NCI-H2227 treated with DMSO at 0.1 percent for 48 hours (cell line): ENCODE data around the gene TUBGCP2.
"Not testable (repeated sequence)": the region's sequence is repeated elsewhere in the genome, so short reads cannot be mapped to it uniquely, and the experiment has no call there.

Experiments used
- DNase-seq: peaks from one replicate; lab custom pipeline; 2025; lab: John Stamatoyannopoulos, UW

Gene TUBGCP2

GRCh38 chr10:133266056-133266795, 42.4 kb downstream of the TUBGCP2 start:
- DNase-seq: no peak

- DNase-seq: not testable (repeated sequence)
Measured at GRCh38 chr10:133265052-133265451, 43.6 kb downstream of the TUBGCP2 start.

GRCh38 chr10:133264461-133264860, 44.2 kb downstream of the TUBGCP2 start:
- DNase-seq: no peak

- no peak for DNase-seq
Measured at GRCh38 chr10:133263674-133264073, 45.0 kb downstream of the TUBGCP2 start.

- no peak for DNase-seq
Measured at GRCh38 chr10:133262696-133263095, 46.0 kb downstream of the TUBGCP2 start.

- DNase-seq: peak; percentile 64
Measured at GRCh38 chr10:133261726-133262325, 46.8 kb downstream of the TUBGCP2 start.

- no peak for DNase-seq
Measured at GRCh38 chr10:133260895-133261725, 47.6 kb downstream of the TUBGCP2 start.

GRCh38 chr10:133259602-133259989, 49.1 kb downstream of the TUBGCP2 start:
- no peak for DNase-seq

GRCh38 chr10:133258818-133259601, 49.7 kb downstream of the TUBGCP2 start:
- no peak for DNase-seq

- no peak for DNase-seq
Measured at GRCh38 chr10:133258066-133258817, 50.4 kb downstream of the TUBGCP2 start.

GRCh38 chr10:133257489-133258065, 51.1 kb downstream of the TUBGCP2 start:
- no peak for DNase-seq

GRCh38 chr10:133255323-133255722, 53.3 kb downstream of the TUBGCP2 start:
- no peak for DNase-seq

GRCh38 chr10:133254421-133255120, 54.1 kb downstream of the TUBGCP2 start:
- DNase-seq: no peak

- no peak for DNase-seq
Measured at GRCh38 chr10:133253361-133253955, 55.2 kb downstream of the TUBGCP2 start.

GRCh38 chr10:133252223-133252552, 56.5 kb downstream of the TUBGCP2 start:
- DNase-seq: no peak

- DNase-seq: no peak
Measured at GRCh38 chr10:133251388-133252222, 57.1 kb downstream of the TUBGCP2 start.

- DNase-seq: no peak
Measured at GRCh38 chr10:133249975-133250754, 58.5 kb downstream of the TUBGCP2 start.

GRCh38 chr10:133249094-133249780, 59.4 kb downstream of the TUBGCP2 start:
- no peak for DNase-seq
